Spleen (tissue), 7 donors: ENCODE data around the gene ZNF205.

Experiments
- CTCF ChIP-seq, 11 experiments: fragments of 200-600 bp in 7 of 11; fragments of 450-650 bp in 4 of 11; sonication (generic) in 4 of 11; IDR thresholded peaks in 8 of 11; conservative IDR thresholded peaks in 3 of 11; 1 replicate in 7 of 11; 2 replicates in 4 of 11; pipeline versions ENCODE4 v1.4.0 to v1.8.0; 2016 to 2021; ENCODE audit warnings: antibody characterized with exemption in 11 of 11, inconsistent platforms in 4 of 11, mild to moderate bottlenecking in 1 of 11
- POLR2A ChIP-seq, 3 donors: fragments of 450-650 bp; IDR thresholded peaks; one replicate each; pipeline ENCODE4 v1.5.1; 2017; ENCODE audit warnings: antibody characterized with exemption in 3 of 3, mild to moderate bottlenecking in 1 of 3
- POLR2AphosphoS5 ChIP-seq, 3 donors: sonication (generic); formaldehyde crosslinking; IDR thresholded peaks; one replicate each; pipeline ENCODE4 v1.5.1; 2017; ENCODE audit warnings: antibody characterized with exemption in 3 of 3
- donor health status: DM: no; HTN: no; CAD: no; lungs with moderate emphysema.
- donor health status: DM: no; HTN: no; CAD: no.
- donor health status: DM: no; HTN: no; CAD: no.

GRCh38 chr16:3096362-3096761, 16.0 kb upstream of the ZNF205 start:
- TF ChIP-seq CTCF (IDR thresholded peaks at IDR 0.05 in 8 of 11, conservative IDR thresholded peaks at IDR 0.05 in 3 of 11) (no peak), POLR2A (IDR thresholded peaks at IDR 0.05) (no peak), POLR2AphosphoS5 (IDR thresholded peaks at IDR 0.05) (no peak)
